ENCODE data around the gene HOXA6.

The HOXA6 gene

GRCh38 chr7:27184337-27185012, 36.9 kb upstream of the HOXA6 start:
- peak; percentile 48 for DNase-seq

GRCh38 chr7:27183682-27184336, 36.2 kb upstream of the HOXA6 start:
- DNase-seq, result peak; percentile 17

DNA sequence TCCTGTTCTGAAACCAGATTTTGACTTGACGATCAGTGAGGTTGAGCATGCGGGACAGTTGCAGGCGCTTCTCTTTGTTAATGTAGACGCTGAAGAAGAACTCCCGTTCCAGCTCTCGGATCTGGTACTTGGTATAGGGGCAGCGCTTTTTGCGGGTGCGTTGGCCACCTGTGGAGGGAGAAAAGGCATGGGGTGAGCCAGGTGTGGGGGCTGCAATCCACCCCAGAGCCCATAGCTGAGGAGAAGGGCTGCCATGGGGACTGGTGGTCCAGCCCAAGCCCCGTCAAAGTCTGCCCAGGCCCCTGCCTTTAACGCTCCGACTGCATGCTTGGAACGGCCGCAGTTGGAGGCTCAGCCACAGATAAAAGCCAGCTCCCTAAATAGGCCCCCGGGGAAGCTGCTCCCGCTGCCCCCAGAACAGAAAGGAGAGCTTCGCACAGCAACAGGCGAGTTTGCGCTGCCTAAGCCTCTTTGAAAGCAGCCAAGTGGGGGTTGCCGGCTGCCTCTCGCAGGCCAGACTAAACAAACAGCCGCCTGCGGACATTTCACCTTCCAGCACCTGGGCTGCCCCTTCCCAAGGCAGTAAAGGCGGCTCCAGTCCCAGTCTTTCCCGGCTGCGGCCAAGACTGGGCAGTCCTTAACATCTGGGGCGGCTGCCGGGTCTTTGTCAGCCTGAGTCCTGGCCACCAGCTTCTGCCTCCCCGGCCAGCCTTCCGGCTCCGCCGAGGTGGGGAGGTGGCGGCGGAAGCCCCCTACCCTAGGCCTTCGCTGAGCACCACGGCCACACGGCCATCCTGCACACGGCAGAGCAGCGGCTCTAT, 35.5 kb upstream of the HOXA6 start:
- DNase-seq, result peak; percentile 6

DNA sequence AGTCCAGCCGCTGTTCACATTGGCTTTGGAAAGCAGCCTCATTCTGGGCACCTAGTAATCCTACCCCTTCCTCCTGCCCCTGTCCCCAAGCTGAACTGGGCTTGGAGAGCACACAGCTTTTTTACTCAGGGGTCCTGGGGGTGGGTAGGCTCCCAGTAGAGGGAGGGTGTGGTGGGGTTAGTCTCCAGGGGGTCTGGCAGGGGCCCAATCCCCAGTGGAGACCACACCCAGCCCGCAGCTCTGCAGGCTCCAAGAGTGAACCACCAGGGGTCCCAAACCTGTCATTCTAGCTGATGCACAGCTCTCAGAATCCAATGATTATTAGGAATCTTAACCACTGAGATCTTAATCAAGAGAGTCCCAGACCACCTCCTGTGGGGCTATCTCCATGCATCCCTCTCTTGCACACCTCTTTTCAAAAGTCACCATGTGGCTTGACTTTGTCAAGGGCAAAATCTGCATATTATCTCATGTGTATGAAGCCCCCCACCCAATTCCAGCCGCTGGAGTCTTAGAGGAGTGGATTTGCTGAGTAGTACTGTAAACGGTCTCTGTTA, 34.8 kb upstream of the HOXA6 start:
- no peak for DNase-seq

DNA sequence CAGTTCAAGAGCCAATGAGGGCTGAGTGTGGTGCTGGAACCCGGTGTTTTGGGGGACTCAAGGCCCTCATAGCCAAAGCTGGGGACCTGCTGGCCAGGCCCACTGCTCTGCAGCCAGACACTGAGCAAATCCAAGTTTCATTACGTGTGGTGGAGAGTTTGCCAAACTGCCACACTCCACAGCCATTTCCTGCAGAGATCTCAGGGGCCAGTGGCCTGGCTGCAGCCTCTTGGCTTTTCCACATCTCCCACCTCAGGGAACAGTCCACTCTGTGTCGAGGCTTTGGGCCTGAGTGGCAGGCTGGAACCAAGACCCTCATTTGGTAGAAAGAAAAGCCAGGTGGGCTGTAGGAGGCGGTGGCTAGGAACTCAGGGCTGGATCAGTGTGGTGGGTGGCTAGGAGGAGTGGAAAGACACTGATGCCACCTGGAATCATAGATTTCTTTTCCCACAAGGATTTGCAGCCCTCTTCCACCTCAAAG, 34.3 kb upstream of the HOXA6 start:
- DNase-seq, result peak; percentile 0

- peak; percentile 0 for DNase-seq
These were observed 33.2 kb upstream of the HOXA6 start for GRCh38 chr7:27180431-27181420.

DNA sequence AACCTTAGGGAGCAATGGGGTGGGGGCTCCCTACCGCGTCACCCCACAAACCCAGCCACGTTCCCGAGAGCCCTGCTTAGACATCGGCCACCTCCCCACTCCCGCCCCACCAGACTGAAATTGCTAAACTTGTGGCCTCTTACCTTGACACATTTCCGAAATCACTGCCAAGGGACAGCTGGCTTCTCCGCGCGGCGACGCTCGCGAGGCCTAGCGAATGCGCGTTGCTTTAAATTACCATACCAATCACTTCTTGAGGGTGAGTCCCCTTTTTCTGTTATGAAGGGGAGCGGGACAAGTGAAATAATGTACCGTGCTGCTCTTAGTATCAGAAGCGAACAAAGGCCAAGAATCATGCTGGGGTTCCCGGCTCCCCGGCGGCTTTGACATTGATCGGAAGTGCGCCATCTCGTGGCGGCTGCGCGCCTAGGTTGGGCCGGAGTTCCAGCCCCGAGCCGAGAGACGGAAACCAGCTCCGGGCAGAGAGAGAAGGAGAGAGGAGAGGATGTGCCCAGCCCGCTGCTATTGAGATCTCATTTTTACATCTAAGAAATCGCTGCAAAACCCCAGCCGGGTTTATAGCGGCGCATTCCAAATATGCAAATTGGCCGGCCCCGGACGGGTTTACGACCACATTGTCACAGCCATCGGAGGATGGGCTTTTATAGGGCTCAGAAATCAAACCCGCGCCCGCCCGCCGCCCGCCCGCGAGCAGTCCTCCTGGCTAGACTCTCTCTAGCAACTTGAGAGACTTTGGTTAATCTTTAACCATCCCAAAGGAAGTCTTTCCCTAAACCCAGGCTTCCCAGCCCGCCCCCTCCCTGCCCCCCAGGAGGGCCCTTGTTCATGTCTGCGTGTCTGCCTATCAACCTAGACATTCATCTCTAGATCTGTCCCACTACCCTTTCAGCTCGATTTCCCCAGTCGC, 32.2 kb upstream of the HOXA6 start:
- DNase-seq, result peak; percentile 74

- DNase-seq, result no peak
These were observed 31.5 kb upstream of the HOXA6 start for GRCh38 chr7:27179030-27179429.

DNA sequence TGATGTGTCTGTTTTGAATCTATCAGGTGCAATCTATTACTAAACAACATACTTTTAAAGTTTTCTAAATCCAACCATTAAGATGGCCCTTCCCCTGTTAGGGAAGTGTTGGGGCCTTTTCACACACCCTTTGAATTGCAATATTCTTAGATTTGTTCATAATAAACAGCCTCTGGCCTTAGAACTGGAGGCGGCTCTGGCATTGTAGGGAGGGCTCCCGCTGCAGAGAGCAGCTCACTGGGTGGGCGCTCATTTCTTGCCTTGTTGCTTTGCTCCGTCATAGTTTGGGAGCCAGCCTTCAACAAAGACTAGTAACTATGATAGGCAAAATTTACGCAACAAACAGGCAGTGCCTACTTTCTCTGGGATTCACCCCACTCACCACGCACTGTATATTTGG, 30.8 kb upstream of the HOXA6 start:
- DNase-seq, result no peak

- DNase-seq, result peak; percentile 0
These were observed 30.3 kb upstream of the HOXA6 start for GRCh38 chr7:27177795-27178320.

- peak; percentile 0 for DNase-seq
These were observed 29.6 kb upstream of the HOXA6 start for GRCh38 chr7:27176962-27177794.

- peak; percentile 0 for DNase-seq
These were observed 28.9 kb upstream of the HOXA6 start for GRCh38 chr7:27176524-27176845.

DNA sequence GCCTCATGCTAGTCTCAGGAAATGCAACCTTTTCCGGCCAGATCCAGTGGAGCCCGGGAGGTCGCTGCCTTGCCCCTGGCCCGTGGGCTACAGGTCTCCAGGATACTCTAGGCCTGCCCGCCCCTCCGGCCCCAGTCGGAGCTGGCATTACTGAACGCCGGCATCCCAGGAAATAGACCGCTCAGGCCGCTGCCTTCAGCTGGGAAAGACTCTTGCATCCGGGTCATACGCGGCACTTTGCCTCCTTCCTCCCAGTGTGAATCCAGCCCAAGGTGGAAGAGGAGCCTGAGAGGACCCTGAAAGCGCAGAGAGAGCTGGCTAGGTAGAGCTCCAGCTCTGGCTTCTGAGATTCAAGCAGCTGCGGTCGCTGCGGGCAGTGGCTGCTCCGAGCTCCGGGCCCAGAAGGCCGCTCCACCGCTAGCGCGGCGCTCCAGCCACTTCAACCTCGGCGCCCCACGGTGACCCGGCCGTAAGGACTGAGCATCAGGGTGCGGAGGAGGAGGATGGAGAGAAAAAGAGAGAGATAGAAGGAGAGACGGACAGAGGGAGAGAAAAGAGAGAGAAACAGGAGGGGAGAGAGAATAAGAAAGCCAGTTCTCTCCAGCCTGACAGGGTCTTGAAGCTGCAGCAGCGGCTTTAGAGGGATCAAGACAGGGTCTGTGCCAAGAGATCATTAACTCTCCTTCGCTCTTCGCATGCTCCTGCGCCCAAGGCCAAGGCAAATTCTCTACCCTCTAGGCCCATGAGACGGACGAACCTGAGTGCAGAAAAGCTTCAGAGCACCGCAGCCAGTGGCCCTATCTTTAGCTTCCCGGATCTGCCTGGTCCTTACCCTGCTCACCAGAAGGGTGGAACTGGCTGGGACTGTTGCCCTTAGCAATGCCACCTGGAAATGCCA, 28.3 kb upstream of the HOXA6 start:
- peak; percentile 0 for DNase-seq

DNA sequence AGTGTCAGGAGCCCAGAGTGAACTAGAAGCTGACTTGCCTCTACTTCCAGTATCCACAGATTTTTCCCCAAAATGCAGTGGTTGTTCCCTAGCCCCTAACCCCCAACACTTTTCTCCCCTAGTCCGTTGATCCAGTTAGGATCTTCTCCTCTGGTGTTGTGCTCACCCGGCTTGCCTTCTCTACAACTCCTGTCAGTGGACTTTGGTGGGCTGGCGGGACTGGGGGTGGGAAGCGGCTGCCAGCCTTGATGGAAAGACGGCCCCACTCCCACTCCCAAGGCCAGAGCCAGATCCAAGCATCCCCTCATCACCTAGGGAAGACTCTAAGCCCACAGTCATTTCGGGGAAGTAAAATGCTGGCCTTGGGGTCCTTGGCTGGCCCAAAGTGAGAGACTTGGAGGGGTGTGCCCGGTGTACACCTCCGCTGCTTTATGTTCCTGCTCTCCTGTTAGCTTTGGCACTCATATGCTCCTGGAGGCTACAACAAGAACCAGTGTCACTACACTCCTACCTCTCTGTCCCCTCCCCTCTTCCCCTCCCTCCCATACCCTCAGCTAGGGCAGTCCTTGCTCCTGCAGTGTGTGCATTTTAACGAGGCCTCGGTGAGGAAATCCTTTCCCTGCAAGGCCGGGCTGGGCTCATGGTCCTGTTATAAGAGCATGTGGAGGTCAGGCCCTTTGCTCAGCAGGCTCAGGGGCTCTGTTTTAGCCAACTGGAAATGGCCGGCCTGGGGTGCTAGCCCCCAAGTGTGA, 27.5 kb upstream of the HOXA6 start:
- peak; percentile 1 for DNase-seq

DNA sequence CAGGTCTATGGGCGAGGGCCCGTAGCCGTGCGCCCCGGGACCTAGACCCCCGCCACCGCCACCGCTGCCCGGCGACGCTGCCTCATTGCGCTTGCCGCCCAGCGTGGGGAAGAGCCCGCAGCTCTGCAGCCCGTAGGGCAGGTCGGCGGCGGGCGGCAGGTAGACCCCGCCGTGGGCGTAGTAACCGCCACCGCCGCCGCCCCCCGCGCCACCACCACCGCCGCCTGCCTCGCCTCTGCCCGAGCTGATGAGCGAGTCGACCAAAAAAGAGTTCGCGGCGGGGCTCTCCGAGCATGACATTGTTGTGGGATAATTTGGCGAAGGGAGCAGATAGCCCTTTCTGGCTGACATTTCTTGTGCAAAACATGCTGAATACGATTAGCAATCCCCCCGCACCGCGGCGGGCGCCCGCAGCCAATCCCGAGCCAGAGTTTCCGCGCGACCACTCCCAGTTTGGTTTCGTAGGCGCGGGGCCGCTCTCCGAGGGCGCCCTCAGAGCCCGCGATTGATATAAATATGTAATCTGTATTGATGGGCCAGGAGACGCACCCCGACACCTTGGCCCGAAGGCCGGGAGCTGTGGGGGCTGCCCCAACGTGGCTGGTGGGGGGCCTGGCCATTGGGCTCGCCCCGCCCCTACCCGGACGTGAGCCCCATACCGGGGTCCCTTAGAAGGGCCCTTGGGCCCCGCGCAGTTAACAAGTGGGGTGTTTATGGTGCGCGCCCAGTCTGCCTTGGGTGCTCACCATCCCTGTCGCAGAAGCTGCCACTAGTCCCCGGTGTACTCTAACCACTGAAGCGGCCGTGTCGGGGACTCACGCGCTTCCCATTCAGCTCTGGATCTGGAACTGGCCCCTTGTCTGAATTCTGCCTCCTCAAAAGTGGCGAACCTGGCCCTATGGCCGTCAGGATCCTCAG, 26.6 kb upstream of the HOXA6 start, which contains the start of gene HOXA10:
TSS of gene HOXA10 (minus strand) at position 365 of the 918 bp plus-strand sequence. CDS start at position 351, 14 bp downstream.
- peak; percentile 9 for DNase-seq

GRCh38 chr7:27173511-27173955, 26.0 kb upstream of the HOXA6 start:
- peak; percentile 37 for DNase-seq
